Stimulated activated naive CD8-positive, alpha-beta T cell treated with anti-CD3 and anti-CD28 coated beads, Interleukin-15, amount 100 ng/mL, for 72 hours (primary cell): Measurements from ENCODE around the gene MAPK8IP1.

Experiments used
- ATAC-seq: fragments of 150-1000 bp; cut with Tn5 transposase; 2 replicates; pipeline ENCODE4 v1.10.0; 2021; ENCODE audit warnings: mild to moderate bottlenecking, moderate library complexity
- DNase-seq, 2 donors: peaks; one replicate each; pipeline ENCODE4 v3.0.0; 2021 to 2022
- H3K27ac Mint-ChIP-seq, 2 donors: one replicate each; pipeline ENCODE4 v1.8.0; 2022; ENCODE audit warnings: mild to moderate bottlenecking in 2 of 2, mixed read lengths in 2 of 2, moderate library complexity in 2 of 2
- H3K27me3 Mint-ChIP-seq: one replicate; pipeline ENCODE4 v1.8.0; 2022; ENCODE audit warnings: mixed read lengths
- H3K4me1 Mint-ChIP-seq: one replicate; pipeline ENCODE4 v1.8.0; 2022; ENCODE audit warnings: mild to moderate bottlenecking, mixed read lengths
- H3K4me3 Mint-ChIP-seq, 2 donors: one replicate each; pipeline ENCODE4 v1.8.0; 2022; ENCODE audit warnings: mild to moderate bottlenecking in 2 of 2, mixed read lengths in 2 of 2, moderate library complexity in 1 of 2
- H3K9me3 Mint-ChIP-seq, 2 donors: one replicate each; pipeline ENCODE4 v1.8.0; 2022; ENCODE audit warnings: mixed read lengths in 2 of 2

The MAPK8IP1 gene

GRCh38 chr11:45853332-45854219 lies 31.9 kb upstream of the MAPK8IP1 start:
- peaks cover 39% of the 10 kb centered on the region for H3K4me1 Mint-ChIP-seq
- no peak overlapping the region for H3K27ac Mint-ChIP-seq
- no peak overlapping the region for H3K4me3 Mint-ChIP-seq

GRCh38 chr11:45855308-45855707 lies 30.1 kb upstream of the MAPK8IP1 start:
- no peak overlapping the region for H3K27ac Mint-ChIP-seq

More at GRCh38 chr11:45853332-45854219, 31.9 kb upstream of the MAPK8IP1 start:
- Mint-ChIP-seq H3K9me3 (no peaks in the 10 kb centered on the region), H3K27me3 (no peaks in the 10 kb centered on the region)
- ATAC-seq, result no peak
- DNase-seq, result no peak

GRCh38 chr11:45856044-45856468 lies 29.4 kb upstream of the MAPK8IP1 start:
- H3K4me1 Mint-ChIP-seq, result peaks cover 15% of the 10 kb centered on the region

More at GRCh38 chr11:45855308-45855707, 30.1 kb upstream of the MAPK8IP1 start:
- Mint-ChIP-seq H3K4me3 (no peak overlapping the region), H3K27me3 (no peaks in the 10 kb centered on the region), H3K9me3 (no peaks in the 10 kb centered on the region), H3K4me1 (peaks cover 22% of the 10 kb centered on the region)
- ATAC-seq, result no peak
- DNase-seq, result no peak

GRCh38 chr11:45857961-45858474 lies 27.4 kb upstream of the MAPK8IP1 start:
- no peak for DNase-seq
- Mint-ChIP-seq H3K27ac (no peak overlapping the region), H3K4me1 (no peaks in the 10 kb centered on the region), H3K4me3 (no peak overlapping the region), H3K27me3 (no peaks in the 10 kb centered on the region), H3K9me3 (no peaks in the 10 kb centered on the region)
- ATAC-seq, result no peak

More at GRCh38 chr11:45856044-45856468, 29.4 kb upstream of the MAPK8IP1 start:
- Mint-ChIP-seq H3K9me3 (no peaks in the 10 kb centered on the region), H3K4me3 (no peak overlapping the region), H3K27me3 (no peaks in the 10 kb centered on the region), H3K27ac (no peak overlapping the region)
- ATAC-seq (no peak), DNase-seq (no peak)

GRCh38 chr11:45858751-45859398 lies 26.6 kb upstream of the MAPK8IP1 start:
- H3K27ac Mint-ChIP-seq, result no peak overlapping the region
- no peaks in the 10 kb centered on the region for H3K27me3 Mint-ChIP-seq
- H3K9me3 Mint-ChIP-seq, result no peaks in the 10 kb centered on the region
- ATAC-seq (no peak), DNase-seq (no peak)
- no peaks in the 10 kb centered on the region for H3K4me1 Mint-ChIP-seq
- no peak overlapping the region for H3K4me3 Mint-ChIP-seq

GRCh38 chr11:45859661-45860140 lies 25.8 kb upstream of the MAPK8IP1 start:
- no peak for ATAC-seq
- Mint-ChIP-seq H3K4me3 (no peak overlapping the region), H3K4me1 (no peaks in the 10 kb centered on the region), H3K27me3 (no peaks in the 10 kb centered on the region), H3K9me3 (no peaks in the 10 kb centered on the region), H3K27ac (no peak overlapping the region)
- no peak for DNase-seq

GRCh38 chr11:45860348-45860747 lies 25.1 kb upstream of the MAPK8IP1 start:
- Mint-ChIP-seq H3K4me1 (no peaks in the 10 kb centered on the region), H3K27ac (no peak overlapping the region), H3K9me3 (no peaks in the 10 kb centered on the region), H3K4me3 (no peak overlapping the region), H3K27me3 (no peaks in the 10 kb centered on the region)
- ATAC-seq (no peak), DNase-seq (no peak)

GRCh38 chr11:45860764-45861510 lies 24.5 kb upstream of the MAPK8IP1 start:
- H3K27ac Mint-ChIP-seq, result no peak overlapping the region
- no peaks in the 10 kb centered on the region for H3K9me3 Mint-ChIP-seq
- no peak for DNase-seq
- no peaks in the 10 kb centered on the region for H3K27me3 Mint-ChIP-seq
- no peak overlapping the region for H3K4me3 Mint-ChIP-seq
- H3K4me1 Mint-ChIP-seq, result no peaks in the 10 kb centered on the region
- no peak for ATAC-seq

GRCh38 chr11:45864041-45864440 lies 21.4 kb upstream of the MAPK8IP1 start:
- Mint-ChIP-seq H3K4me3 (no peak overlapping the region), H3K27ac (no peak overlapping the region), H3K4me1 (no peaks in the 10 kb centered on the region), H3K27me3 (no peaks in the 10 kb centered on the region), H3K9me3 (no peaks in the 10 kb centered on the region)
- DNase-seq (no peak), ATAC-seq (no peak)

GRCh38 chr11:45869551-45869950 lies 15.9 kb upstream of the MAPK8IP1 start:
- H3K9me3 Mint-ChIP-seq, result no peaks in the 10 kb centered on the region
- H3K27me3 Mint-ChIP-seq, result no peaks in the 10 kb centered on the region
- DNase-seq (no peak), ATAC-seq (no peak)
- no peak overlapping the region for H3K27ac Mint-ChIP-seq
- no peak overlapping the region for H3K4me3 Mint-ChIP-seq
- no peaks in the 10 kb centered on the region for H3K4me1 Mint-ChIP-seq

- no peaks in the 10 kb centered on the region for H3K9me3 Mint-ChIP-seq
- ATAC-seq (no peak), DNase-seq (no peak)
- H3K4me3 Mint-ChIP-seq, result no peak overlapping the region
- no peak overlapping the region for H3K27ac Mint-ChIP-seq
- H3K27me3 Mint-ChIP-seq, result no peaks in the 10 kb centered on the region
- no peaks in the 10 kb centered on the region for H3K4me1 Mint-ChIP-seq
Measured at GRCh38 chr11:45870706-45871105, 14.7 kb upstream of the MAPK8IP1 start.

GRCh38 chr11:45871638-45872037 lies 13.8 kb upstream of the MAPK8IP1 start:
- ATAC-seq (no peak), DNase-seq (no peak)
- H3K4me3 Mint-ChIP-seq, result no peak overlapping the region
- no peaks in the 10 kb centered on the region for H3K27me3 Mint-ChIP-seq
- no peaks in the 10 kb centered on the region for H3K4me1 Mint-ChIP-seq
- no peak overlapping the region for H3K27ac Mint-ChIP-seq
- no peaks in the 10 kb centered on the region for H3K9me3 Mint-ChIP-seq

- DNase-seq (peak; percentile 25 to 42), ATAC-seq (peak; percentile 83)
- no peak overlapping the region for H3K4me3 Mint-ChIP-seq
- no peaks in the 10 kb centered on the region for H3K4me1 Mint-ChIP-seq
- H3K9me3 Mint-ChIP-seq, result no peaks in the 10 kb centered on the region
- no peaks in the 10 kb centered on the region for H3K27me3 Mint-ChIP-seq
- H3K27ac Mint-ChIP-seq, result no peak overlapping the region
Measured at GRCh38 chr11:45872651-45873356, 12.6 kb upstream of the MAPK8IP1 start.

GRCh38 chr11:45876401-45876800 lies 9.1 kb upstream of the MAPK8IP1 start:
- H3K9me3 Mint-ChIP-seq, result no peaks in the 10 kb centered on the region
- no peaks in the 10 kb centered on the region for H3K27me3 Mint-ChIP-seq
- no peak overlapping the region for H3K27ac Mint-ChIP-seq

GRCh38 chr11:45877221-45877620 lies 8.2 kb upstream of the MAPK8IP1 start:
- Mint-ChIP-seq H3K27ac (no peak overlapping the region), H3K4me1 (no peaks in the 10 kb centered on the region), H3K4me3 (no peak overlapping the region), H3K9me3 (no peaks in the 10 kb centered on the region), H3K27me3 (no peaks in the 10 kb centered on the region)
- DNase-seq (no peak), ATAC-seq (no peak)

More at GRCh38 chr11:45876401-45876800, 9.1 kb upstream of the MAPK8IP1 start:
- Mint-ChIP-seq H3K4me3 (no peak overlapping the region), H3K4me1 (no peaks in the 10 kb centered on the region)
- no peak for ATAC-seq
- no peak for DNase-seq
